SK-N-SH treated with all-trans-retinoic acid at 6 μM for 48 hours (cell line): ENCODE measurements around the gene ZNF37A.

ENCODE experiments used
- ATAC-seq: fragments of 200-7000 bp; cut with Tn5 transposase; 3 replicates; pipeline ENCODE4 v1.9.1; 2020; ENCODE audit warnings: mild to moderate bottlenecking, moderate library complexity
- ARNTL ChIP-seq: fragments of 450-650 bp; formaldehyde crosslinking; IDR thresholded peaks from 2 replicates; pipeline ENCODE4 v1.5.0; 2020; ENCODE audit warnings: low read depth, mild to moderate bottlenecking, moderate library complexity, borderline replicate concordance
- BACH2 ChIP-seq: fragments of 250-450 bp; sonication (Bioruptor Pico); IDR thresholded peaks from 2 replicates; pipeline ENCODE4 v1.9.0; 2021; ENCODE audit warnings: mild to moderate bottlenecking, borderline replicate concordance
- CSDC2 ChIP-seq: fragments of 250-450 bp; sonication (Bioruptor Pico); IDR thresholded peaks from 2 replicates; pipeline ENCODE4 v1.5.0; 2020; ENCODE audit warnings: mild to moderate bottlenecking, moderate library complexity
- ESRRG ChIP-seq: fragments of 250-450 bp; sonication (Bioruptor Pico); IDR thresholded peaks from 2 replicates; pipeline ENCODE4 v1.6.1; 2021; ENCODE audit warnings: mild to moderate bottlenecking
- ISL1 ChIP-seq: fragments of 250-450 bp; sonication (Bioruptor Pico); IDR thresholded peaks from 2 replicates; pipeline ENCODE4 v2.1.2; 2022; ENCODE audit warnings: mild to moderate bottlenecking, moderate library complexity
- OSR1 ChIP-seq: fragments of 250-450 bp; sonication (Bioruptor Pico); IDR thresholded peaks from 2 replicates; pipeline ENCODE4 v1.8.0; 2022; ENCODE audit warnings: moderate library complexity, mild to moderate bottlenecking, inconsistent platforms
- PATZ1 ChIP-seq: fragments of 250-450 bp; sonication (Bioruptor Pico); IDR thresholded peaks from 2 replicates; pipeline ENCODE4 v1.8.0; 2020; ENCODE audit warnings: mild to moderate bottlenecking, moderate library complexity, borderline replicate concordance
- PPARA ChIP-seq: fragments of 250-450 bp; sonication (Bioruptor Pico); IDR thresholded peaks from 2 replicates; pipeline ENCODE4 v1.5.0; 2020; ENCODE audit warnings: mild to moderate bottlenecking, borderline replicate concordance
- RARB ChIP-seq: fragments of 250-450 bp; sonication (Bioruptor Pico); IDR thresholded peaks from 2 replicates; pipeline ENCODE4 v1.8.0; 2021; ENCODE audit warnings: mild to moderate bottlenecking, moderate library complexity
- SNAI2 ChIP-seq: fragments of 250-450 bp; sonication (Bioruptor Pico); IDR thresholded peaks from 2 replicates; pipeline ENCODE4 v1.5.0; 2020; ENCODE audit warnings: mild to moderate bottlenecking, moderate library complexity
- TCF4 ChIP-seq: fragments of 250-450 bp; sonication (Bioruptor Pico); IDR thresholded peaks from 2 replicates; pipeline ENCODE4 v1.8.0; 2021; ENCODE audit warnings: mild to moderate bottlenecking, moderate library complexity, borderline replicate concordance
- TOX ChIP-seq: fragments of 250-450 bp; sonication (Bioruptor Pico); IDR thresholded peaks from 2 replicates; pipeline ENCODE4 v1.8.0; 2021; ENCODE audit warnings: mild to moderate bottlenecking, moderate library complexity, borderline replicate concordance
- TSHZ2 ChIP-seq: fragments of 250-450 bp; sonication (Bioruptor Pico); IDR thresholded peaks from 2 replicates; pipeline ENCODE4 v1.5.0; 2020; ENCODE audit warnings: mild to moderate bottlenecking, moderate library complexity
- ZC3H10 ChIP-seq: fragments of 250-450 bp; sonication (Bioruptor Pico); IDR thresholded peaks from 2 replicates; pipeline ENCODE4 v1.5.1; 2021; ENCODE audit warnings: mild to moderate bottlenecking, moderate library complexity
- ZFP3 ChIP-seq: fragments of 250-450 bp; sonication (Bioruptor Pico); IDR thresholded peaks from 2 replicates; pipeline ENCODE4 v1.5.0; 2020; ENCODE audit warnings: mild to moderate bottlenecking, moderate library complexity
- ZFP30 ChIP-seq: fragments of 450-650 bp; formaldehyde crosslinking; IDR thresholded peaks from 2 replicates; pipeline ENCODE4 v1.5.0; 2022; ENCODE audit warnings: mild to moderate bottlenecking, moderate library complexity
- ZNF565 ChIP-seq: fragments of 450-650 bp; formaldehyde crosslinking; conservative IDR thresholded peaks from 2 replicates; pipeline ENCODE4 v1.5.0; 2020; ENCODE audit warnings: low read depth, mild to moderate bottlenecking, moderate library complexity
- ZNF70 ChIP-seq: fragments of 450-650 bp; formaldehyde crosslinking; IDR thresholded peaks from 2 replicates; pipeline ENCODE4 v1.5.0; 2020; ENCODE audit warnings: mild to moderate bottlenecking, moderate library complexity
- ZNF8 ChIP-seq: fragments of 450-650 bp; formaldehyde crosslinking; IDR thresholded peaks from 2 replicates; pipeline ENCODE4 v1.5.0; 2020; ENCODE audit warnings: mild to moderate bottlenecking, moderate library complexity
- TF ChIP-seq, protein P1 (sequence below): fragments of 250-450 bp; sonication (Bioruptor Pico); IDR thresholded peaks from 2 replicates; pipeline ENCODE4 v1.8.0; 2021; ENCODE audit warnings: low read depth, mild to moderate bottlenecking, moderate library complexity, borderline replicate concordance
- TF ChIP-seq, protein P2 (sequence below): fragments of 250-450 bp; sonication (Bioruptor Pico); IDR thresholded peaks from 2 replicates; pipeline ENCODE4 v1.5.1; 2021; ENCODE audit warnings: mild to moderate bottlenecking, moderate library complexity
- TF ChIP-seq, protein P3 (sequence below): fragments of 250-450 bp; sonication (Bioruptor Pico); IDR thresholded peaks from 2 replicates; pipeline ENCODE4 v1.5.1; 2020; ENCODE audit warnings: low read depth, mild to moderate bottlenecking, moderate library complexity

ZNF37A gene

GRCh38 chr10:38159004-38159403 is 64.9 kb downstream of the ZNF37A start:
- no peak for ATAC-seq
- TF ChIP-seq ZNF8 (no peak), SNAI2 (CRISPR knock-in tag) (no peak), TCF4 (no peak)

DNA sequence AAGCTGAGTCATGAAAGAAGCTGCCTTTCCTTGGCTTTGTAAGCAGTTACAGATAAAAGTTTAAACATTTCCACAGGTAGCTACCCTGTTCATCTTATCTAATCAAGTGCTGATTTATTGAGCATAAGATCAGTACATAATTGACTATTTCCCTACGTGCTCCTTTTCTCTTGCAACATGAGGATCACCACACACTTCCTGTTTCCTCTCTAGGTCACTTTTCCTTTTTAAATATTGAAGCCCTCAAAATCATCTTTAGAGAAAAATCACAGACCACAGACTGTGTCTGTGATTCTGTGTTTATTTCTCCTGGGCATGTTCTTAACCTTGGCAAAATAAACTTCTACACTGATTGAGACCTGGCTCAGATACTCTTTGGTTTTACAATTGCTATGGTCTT is 69.5 kb downstream of the ZNF37A start:
- TF ChIP-seq TOX (CRISPR knock-in tag) (no peak), ZNF8 (no peak), ZFP3 (CRISPR knock-in tag) (no peak)
- ATAC-seq = no peak

GRCh38 chr10:38174336-38174735 is 80.2 kb downstream of the ZNF37A start:
- no peak for TF ChIP-seq CSDC2
- TF ChIP-seq SNAI2 (CRISPR knock-in tag) = no peak
- no peak for TF ChIP-seq ZC3H10 (CRISPR knock-in tag)
- no peak for TF ChIP-seq BACH2 (CRISPR knock-in tag)
- no peak for TF ChIP-seq PPARA (CRISPR knock-in tag)
- TF ChIP-seq ZNF8 = no peak
- TF ChIP-seq RARB = no peak
- no peak for TF ChIP-seq ESRRG (CRISPR knock-in tag)
- TF ChIP-seq ZNF565 (CRISPR knock-in tag) = no peak
- no peak for TF ChIP-seq TSHZ2 (CRISPR knock-in tag)
- TF ChIP-seq, protein P1, sequence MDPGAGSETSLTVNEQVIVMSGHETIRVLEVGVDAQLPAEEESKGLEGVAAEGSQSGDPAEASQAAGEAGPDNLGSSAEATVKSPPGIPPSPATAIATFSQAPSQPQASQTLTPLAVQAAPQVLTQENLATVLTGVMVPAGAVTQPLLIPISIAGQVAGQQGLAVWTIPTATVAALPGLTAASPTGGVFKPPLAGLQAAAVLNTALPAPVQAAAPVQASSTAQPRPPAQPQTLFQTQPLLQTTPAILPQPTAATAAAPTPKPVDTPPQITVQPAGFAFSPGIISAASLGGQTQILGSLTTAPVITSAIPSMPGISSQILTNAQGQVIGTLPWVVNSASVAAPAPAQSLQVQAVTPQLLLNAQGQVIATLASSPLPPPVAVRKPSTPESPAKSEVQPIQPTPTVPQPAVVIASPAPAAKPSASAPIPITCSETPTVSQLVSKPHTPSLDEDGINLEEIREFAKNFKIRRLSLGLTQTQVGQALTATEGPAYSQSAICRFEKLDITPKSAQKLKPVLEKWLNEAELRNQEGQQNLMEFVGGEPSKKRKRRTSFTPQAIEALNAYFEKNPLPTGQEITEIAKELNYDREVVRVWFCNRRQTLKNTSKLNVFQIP (CRISPR knock-in tag) = no peak
- no peak for TF ChIP-seq ARNTL
- TF ChIP-seq, all 23 proteins: peak for 0
- ATAC-seq = no peak

DNA sequence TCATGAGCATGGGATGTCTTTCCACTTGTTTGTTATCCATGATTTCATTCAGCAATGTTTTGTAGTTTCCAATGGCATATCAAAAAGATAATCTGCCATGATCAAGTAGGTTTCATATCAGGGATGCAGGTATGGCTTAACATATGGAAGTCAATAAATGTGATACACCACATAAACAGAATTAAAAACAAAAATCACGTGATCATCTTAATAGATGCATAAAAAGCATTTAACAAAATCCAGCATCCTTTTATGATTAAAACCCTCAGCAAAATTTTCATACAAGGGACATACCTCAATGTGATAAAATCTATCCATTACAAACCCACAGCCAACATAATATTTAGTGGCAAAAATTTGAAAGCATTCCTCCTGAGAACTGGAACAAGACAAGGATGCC is 90.3 kb downstream of the ZNF37A start:
- no peak for TF ChIP-seq ZFP30 (CRISPR knock-in tag)
- no peak for TF ChIP-seq ISL1 (CRISPR knock-in tag)
- no peak for TF ChIP-seq ESRRG (CRISPR knock-in tag)
- no peak for TF ChIP-seq ZNF70 (CRISPR knock-in tag)
- no peak for TF ChIP-seq PATZ1
- no peak for TF ChIP-seq OSR1 (CRISPR knock-in tag)
- TF ChIP-seq RARB = no peak
- TF ChIP-seq, protein P2, sequence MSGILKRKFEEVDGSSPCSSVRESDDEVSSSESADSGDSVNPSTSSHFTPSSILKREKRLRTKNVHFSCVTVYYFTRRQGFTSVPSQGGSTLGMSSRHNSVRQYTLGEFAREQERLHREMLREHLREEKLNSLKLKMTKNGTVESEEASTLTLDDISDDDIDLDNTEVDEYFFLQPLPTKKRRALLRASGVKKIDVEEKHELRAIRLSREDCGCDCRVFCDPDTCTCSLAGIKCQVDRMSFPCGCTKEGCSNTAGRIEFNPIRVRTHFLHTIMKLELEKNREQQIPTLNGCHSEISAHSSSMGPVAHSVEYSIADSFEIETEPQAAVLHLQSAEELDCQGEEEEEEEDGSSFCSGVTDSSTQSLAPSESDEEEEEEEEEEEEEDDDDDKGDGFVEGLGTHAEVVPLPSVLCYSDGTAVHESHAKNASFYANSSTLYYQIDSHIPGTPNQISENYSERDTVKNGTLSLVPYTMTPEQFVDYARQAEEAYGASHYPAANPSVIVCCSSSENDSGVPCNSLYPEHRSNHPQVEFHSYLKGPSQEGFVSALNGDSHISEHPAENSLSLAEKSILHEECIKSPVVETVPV (CRISPR knock-in tag) = no peak
- TF ChIP-seq CSDC2 = no peak
- no peak for TF ChIP-seq BACH2 (CRISPR knock-in tag)
- TF ChIP-seq, protein P1 (CRISPR knock-in tag) = no peak
- no peak for TF ChIP-seq ZC3H10 (CRISPR knock-in tag)
- TF ChIP-seq, protein P3, sequence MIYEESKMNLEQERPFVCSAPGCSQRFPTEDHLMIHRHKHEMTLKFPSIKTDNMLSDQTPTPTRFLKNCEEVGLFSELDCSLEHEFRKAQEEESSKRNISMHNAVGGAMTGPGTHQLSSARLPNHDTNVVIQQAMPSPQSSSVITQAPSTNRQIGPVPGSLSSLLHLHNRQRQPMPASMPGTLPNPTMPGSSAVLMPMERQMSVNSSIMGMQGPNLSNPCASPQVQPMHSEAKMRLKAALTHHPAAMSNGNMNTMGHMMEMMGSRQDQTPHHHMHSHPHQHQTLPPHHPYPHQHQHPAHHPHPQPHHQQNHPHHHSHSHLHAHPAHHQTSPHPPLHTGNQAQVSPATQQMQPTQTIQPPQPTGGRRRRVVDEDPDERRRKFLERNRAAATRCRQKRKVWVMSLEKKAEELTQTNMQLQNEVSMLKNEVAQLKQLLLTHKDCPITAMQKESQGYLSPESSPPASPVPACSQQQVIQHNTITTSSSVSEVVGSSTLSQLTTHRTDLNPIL (CRISPR knock-in tag) = no peak
- no peak for ATAC-seq
